Measurements from ENCODE around the gene SZT2.

The SZT2 gene

GRCh38 chr1:43425045-43425444, 35.3 kb downstream of the SZT2 start:
- Histone ChIP-seq H3K9me3 (ENCODE audit: severe bottlenecking) (no peaks in the 10 kb centered on the region), H3K27me3 (ENCODE audit: insufficient read depth, poor library complexity, severe bottlenecking) (no peaks in the 10 kb centered on the region), H3K27ac (ENCODE audit: poor library complexity, severe bottlenecking) (peak overlapping the region; percentile 87), H3K36me3 (ENCODE audit: low read depth) (peaks cover 87% of the 10 kb centered on the region), H3K4me1 (ENCODE audit: insufficient read depth, poor library complexity, severe bottlenecking) (peaks cover 5% of the 10 kb centered on the region), H3K4me3 (ENCODE audit: severe bottlenecking) (no peak overlapping the region)
- ATAC-seq (ENCODE audit: low read depth) (no peak), DNase-seq (ENCODE audit: low spot score) (no peak)
- TF ChIP-seq CTCF (IDR thresholded peaks at IDR 0.05; ENCODE audit: poor library complexity, severe bottlenecking), result no peak

- H3K27ac ChIP-seq (ENCODE audit: poor library complexity, severe bottlenecking), result no peak overlapping the region
- H3K36me3 ChIP-seq (ENCODE audit: low read depth), result peaks cover 87% of the 10 kb centered on the region
Observed at GRCh38 chr1:43426221-43426620, 36.5 kb downstream of the SZT2 start.

GRCh38 chr1:43427524-43427923, 37.8 kb downstream of the SZT2 start:
- Histone ChIP-seq H3K4me3 (ENCODE audit: severe bottlenecking) (no peak overlapping the region), H3K36me3 (ENCODE audit: low read depth) (peaks cover 90% of the 10 kb centered on the region), H3K9me3 (ENCODE audit: severe bottlenecking) (no peaks in the 10 kb centered on the region), H3K27me3 (ENCODE audit: insufficient read depth, poor library complexity, severe bottlenecking) (no peaks in the 10 kb centered on the region), H3K27ac (ENCODE audit: poor library complexity, severe bottlenecking) (no peak overlapping the region), H3K4me1 (ENCODE audit: insufficient read depth, poor library complexity, severe bottlenecking) (peaks cover 5% of the 10 kb centered on the region)
- TF ChIP-seq CTCF (IDR thresholded peaks at IDR 0.05; ENCODE audit: poor library complexity, severe bottlenecking), result no peak
- ATAC-seq (ENCODE audit: low read depth), result no peak
- no peak for DNase-seq (ENCODE audit: low spot score)

More at GRCh38 chr1:43426221-43426620, 36.5 kb downstream of the SZT2 start:
- H3K27me3 ChIP-seq (ENCODE audit: insufficient read depth, poor library complexity, severe bottlenecking), result no peaks in the 10 kb centered on the region
- H3K4me1 ChIP-seq (ENCODE audit: insufficient read depth, poor library complexity, severe bottlenecking), result peaks cover 5% of the 10 kb centered on the region
- TF ChIP-seq CTCF (IDR thresholded peaks at IDR 0.05; ENCODE audit: poor library complexity, severe bottlenecking), result no peak
- no peak for ATAC-seq (ENCODE audit: low read depth)
- DNase-seq (ENCODE audit: low spot score), result no peak
- H3K9me3 ChIP-seq (ENCODE audit: severe bottlenecking), result no peaks in the 10 kb centered on the region
- no peak overlapping the region for H3K4me3 ChIP-seq (ENCODE audit: severe bottlenecking)

- ATAC-seq (ENCODE audit: low read depth), result no peak
- Histone ChIP-seq H3K27me3 (ENCODE audit: insufficient read depth, poor library complexity, severe bottlenecking) (no peaks in the 10 kb centered on the region), H3K36me3 (ENCODE audit: low read depth) (peaks cover 91% of the 10 kb centered on the region), H3K27ac (ENCODE audit: poor library complexity, severe bottlenecking) (no peak overlapping the region), H3K4me1 (ENCODE audit: insufficient read depth, poor library complexity, severe bottlenecking) (peaks cover 5% of the 10 kb centered on the region), H3K4me3 (ENCODE audit: severe bottlenecking) (no peak overlapping the region), H3K9me3 (ENCODE audit: severe bottlenecking) (no peaks in the 10 kb centered on the region)
- DNase-seq (ENCODE audit: low spot score), result no peak
- no peak for TF ChIP-seq CTCF (IDR thresholded peaks at IDR 0.05; ENCODE audit: poor library complexity, severe bottlenecking)
Observed at GRCh38 chr1:43427941-43428340, 38.2 kb downstream of the SZT2 start.

- H3K9me3 ChIP-seq (ENCODE audit: severe bottlenecking), result no peaks in the 10 kb centered on the region
- peaks cover 92% of the 10 kb centered on the region for H3K36me3 ChIP-seq (ENCODE audit: low read depth)
- TF ChIP-seq CTCF (IDR thresholded peaks at IDR 0.05; ENCODE audit: poor library complexity, severe bottlenecking), result no peak
- H3K4me1 ChIP-seq (ENCODE audit: insufficient read depth, poor library complexity, severe bottlenecking), result no peaks in the 10 kb centered on the region
- DNase-seq (ENCODE audit: low spot score) (peak; percentile 29), ATAC-seq (ENCODE audit: low read depth) (no peak)
- no peak overlapping the region for H3K27ac ChIP-seq (ENCODE audit: poor library complexity, severe bottlenecking)
- H3K4me3 ChIP-seq (ENCODE audit: severe bottlenecking), result no peak overlapping the region
- H3K27me3 ChIP-seq (ENCODE audit: insufficient read depth, poor library complexity, severe bottlenecking), result no peaks in the 10 kb centered on the region
Observed at GRCh38 chr1:43430831-43431230, 41.1 kb downstream of the SZT2 start.
